AG09319 (cell line): ENCODE measurements around the gene TPK1.

ENCODE experiments used
- DNase-seq: peaks from one replicate; pipeline ENCODE4 v3.0.0-alpha.2; 2010; ENCODE audit warnings: low read depth; ENCODE audit errors: extremely low read depth
- TF ChIP-seq, protein P1 (sequence below): IDR thresholded peaks from 2 replicates; pipeline ENCODE4 v1.5.1; 2011; ENCODE audit warnings: low read depth, mild to moderate bottlenecking, inconsistent platforms, low read length, moderate library complexity

The TPK1 gene

GRCh38 chr7:144525956-144526355, 309.9 kb downstream of the TPK1 start:
- TF ChIP-seq, protein P1, sequence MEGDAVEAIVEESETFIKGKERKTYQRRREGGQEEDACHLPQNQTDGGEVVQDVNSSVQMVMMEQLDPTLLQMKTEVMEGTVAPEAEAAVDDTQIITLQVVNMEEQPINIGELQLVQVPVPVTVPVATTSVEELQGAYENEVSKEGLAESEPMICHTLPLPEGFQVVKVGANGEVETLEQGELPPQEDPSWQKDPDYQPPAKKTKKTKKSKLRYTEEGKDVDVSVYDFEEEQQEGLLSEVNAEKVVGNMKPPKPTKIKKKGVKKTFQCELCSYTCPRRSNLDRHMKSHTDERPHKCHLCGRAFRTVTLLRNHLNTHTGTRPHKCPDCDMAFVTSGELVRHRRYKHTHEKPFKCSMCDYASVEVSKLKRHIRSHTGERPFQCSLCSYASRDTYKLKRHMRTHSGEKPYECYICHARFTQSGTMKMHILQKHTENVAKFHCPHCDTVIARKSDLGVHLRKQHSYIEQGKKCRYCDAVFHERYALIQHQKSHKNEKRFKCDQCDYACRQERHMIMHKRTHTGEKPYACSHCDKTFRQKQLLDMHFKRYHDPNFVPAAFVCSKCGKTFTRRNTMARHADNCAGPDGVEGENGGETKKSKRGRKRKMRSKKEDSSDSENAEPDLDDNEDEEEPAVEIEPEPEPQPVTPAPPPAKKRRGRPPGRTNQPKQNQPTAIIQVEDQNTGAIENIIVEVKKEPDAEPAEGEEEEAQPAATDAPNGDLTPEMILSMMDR, result no peak
- no peak for DNase-seq

DNA sequence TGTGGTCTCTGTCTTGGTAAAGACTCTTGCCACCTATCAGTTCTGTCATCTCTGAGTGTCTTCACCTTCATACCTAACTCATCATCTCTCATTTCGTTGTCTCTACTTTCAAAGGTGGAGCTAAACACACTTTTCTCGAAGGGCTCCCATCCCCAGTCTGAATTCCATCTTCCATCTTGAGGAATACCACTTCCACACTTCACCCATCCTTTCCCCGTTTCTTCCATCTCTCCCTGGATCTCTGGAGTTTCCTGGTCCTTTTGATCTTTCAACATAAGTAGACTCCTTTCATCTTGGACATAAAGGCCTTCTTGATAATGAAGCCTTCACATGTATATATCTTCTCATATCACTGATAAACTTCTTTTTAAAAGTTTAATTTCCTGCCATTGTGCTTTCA, 311.6 kb downstream of the TPK1 start:
- TF ChIP-seq, protein P1, result no peak
- no peak for DNase-seq

DNA sequence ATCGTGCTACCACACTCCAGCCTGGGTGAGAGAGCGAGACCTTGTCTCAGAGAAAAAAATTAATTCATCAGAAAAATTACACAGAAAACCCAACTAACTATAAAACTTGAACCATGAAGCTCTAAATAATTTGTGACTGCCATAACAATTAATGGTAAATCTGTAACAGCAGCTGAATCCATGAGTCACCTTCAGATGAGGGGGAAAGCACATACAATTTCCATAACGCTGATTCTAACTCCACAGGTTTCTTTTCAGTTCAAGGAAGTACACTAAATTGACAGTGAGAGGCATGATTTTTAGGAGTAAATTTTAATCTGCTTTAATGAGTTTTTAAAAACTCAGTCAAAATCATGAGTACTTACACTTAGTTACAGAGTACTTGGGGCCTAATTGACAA, 312.2 kb downstream of the TPK1 start:
- no peak for DNase-seq
- TF ChIP-seq, protein P1, result no peak

GRCh38 chr7:144519925-144520324, 315.9 kb downstream of the TPK1 start:
- DNase-seq, result no peak
- TF ChIP-seq, protein P1, result no peak

- TF ChIP-seq, protein P1, result no peak
- no peak for DNase-seq
These were observed 317.5 kb downstream of the TPK1 start for GRCh38 chr7:144518360-144518759.

GRCh38 chr7:144517749-144518148, 318.1 kb downstream of the TPK1 start:
- TF ChIP-seq, protein P1, result no peak
- DNase-seq, result no peak

DNA sequence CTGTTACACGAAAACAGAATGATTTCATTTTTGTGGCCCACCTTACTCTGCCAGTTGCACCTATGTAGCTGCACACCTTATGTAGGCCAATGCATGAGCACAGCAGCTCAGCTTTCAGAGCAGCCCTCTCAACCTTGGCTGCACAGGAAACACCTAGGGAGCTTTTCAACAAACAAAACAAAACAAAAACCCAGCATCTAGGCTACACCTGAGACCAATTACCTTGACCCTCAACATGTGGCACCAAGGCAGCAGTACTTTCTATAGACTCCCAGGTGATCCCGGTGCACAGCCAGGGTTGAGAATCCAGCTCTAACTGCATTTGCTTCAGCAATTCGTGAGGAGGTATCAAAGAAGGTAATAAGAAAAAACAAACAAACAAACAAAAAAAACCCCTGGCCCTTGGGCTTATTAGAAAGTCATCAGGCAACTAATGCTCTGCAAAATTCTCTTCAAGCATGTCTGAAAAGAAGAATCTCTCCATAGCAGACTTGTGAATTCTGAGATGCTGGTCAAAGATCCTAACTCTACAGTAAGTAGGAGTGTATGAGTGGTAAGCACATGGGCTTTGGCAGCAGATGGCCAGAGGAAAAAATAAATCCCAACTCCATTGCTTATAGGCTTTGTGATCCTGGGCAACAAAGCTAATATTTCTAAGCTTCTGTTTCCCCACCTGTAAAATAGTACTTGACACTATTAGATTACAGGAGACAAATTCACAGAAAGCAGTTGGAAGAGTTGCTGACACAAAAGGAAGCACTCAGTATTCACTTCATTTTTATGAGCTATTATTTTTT, 318.9 kb downstream of the TPK1 start:
- DNase-seq, result no peak
- TF ChIP-seq, protein P1, result no peak
